ENCODE data around the gene RAP1GDS1. TPM values are rescaled to one million over a fixed set of nuclear protein-coding genes. Genes with fewer than 3 reads are reported as not detected.

The RAP1GDS1 gene
- total RNA-seq, 2 donors from 2014 or later = 7.5 to 7.8 TPM

- no peak for TF ChIP-seq CTCF (IDR thresholded peaks at IDR 0.05)
- Histone ChIP-seq H3K4me1 (no peaks in the 10 kb centered on the region), H3K27me3 (no peaks in the 10 kb centered on the region), H3K36me3 (no peaks in the 10 kb centered on the region), H3K9me3 (no peaks in the 10 kb centered on the region), H3K4me3 (no peak overlapping the region), H3K27ac (no peak overlapping the region)
- DNase-seq (ENCODE audit: low spot score) = no peak
These were observed 219.4 kb downstream of the RAP1GDS1 start for GRCh38 chr4:98480535-98480934.

DNA sequence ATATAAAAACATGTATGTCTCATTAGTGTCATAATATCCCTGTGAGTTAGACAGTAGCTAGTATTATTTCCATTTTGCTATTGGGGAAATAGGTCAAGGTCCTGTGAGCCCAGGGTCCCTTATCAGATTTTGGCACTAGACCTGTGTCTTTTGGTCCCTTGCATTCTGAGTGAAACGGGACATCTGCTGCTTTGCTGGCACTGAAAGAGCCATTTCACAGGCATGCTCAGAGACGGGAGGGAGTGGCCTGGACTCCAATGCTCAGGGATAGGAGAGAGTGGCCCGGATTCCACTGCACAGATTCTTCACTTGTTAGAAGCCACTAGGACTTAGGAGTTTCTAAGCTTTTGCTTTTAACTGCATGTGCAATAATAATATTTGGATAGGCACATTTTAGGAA, 220.0 kb downstream of the RAP1GDS1 start:
- no peak for DNase-seq (ENCODE audit: low spot score)
- no peak for TF ChIP-seq CTCF (IDR thresholded peaks at IDR 0.05)
- Histone ChIP-seq H3K4me1 (no peaks in the 10 kb centered on the region), H3K9me3 (no peaks in the 10 kb centered on the region), H3K27ac (no peak overlapping the region), H3K27me3 (no peaks in the 10 kb centered on the region), H3K36me3 (no peaks in the 10 kb centered on the region), H3K4me3 (no peak overlapping the region)

GRCh38 chr4:98482503-98482846, 221.3 kb downstream of the RAP1GDS1 start:
- TF ChIP-seq CTCF (IDR thresholded peaks at IDR 0.05) = no peak
- no peaks in the 10 kb centered on the region for H3K27me3 ChIP-seq
- H3K4me1 ChIP-seq = no peaks in the 10 kb centered on the region
- no peak for DNase-seq (ENCODE audit: low spot score)
- H3K4me3 ChIP-seq = no peak overlapping the region
- H3K27ac ChIP-seq = no peak overlapping the region
- H3K9me3 ChIP-seq = no peaks in the 10 kb centered on the region
- H3K36me3 ChIP-seq = no peaks in the 10 kb centered on the region

DNA sequence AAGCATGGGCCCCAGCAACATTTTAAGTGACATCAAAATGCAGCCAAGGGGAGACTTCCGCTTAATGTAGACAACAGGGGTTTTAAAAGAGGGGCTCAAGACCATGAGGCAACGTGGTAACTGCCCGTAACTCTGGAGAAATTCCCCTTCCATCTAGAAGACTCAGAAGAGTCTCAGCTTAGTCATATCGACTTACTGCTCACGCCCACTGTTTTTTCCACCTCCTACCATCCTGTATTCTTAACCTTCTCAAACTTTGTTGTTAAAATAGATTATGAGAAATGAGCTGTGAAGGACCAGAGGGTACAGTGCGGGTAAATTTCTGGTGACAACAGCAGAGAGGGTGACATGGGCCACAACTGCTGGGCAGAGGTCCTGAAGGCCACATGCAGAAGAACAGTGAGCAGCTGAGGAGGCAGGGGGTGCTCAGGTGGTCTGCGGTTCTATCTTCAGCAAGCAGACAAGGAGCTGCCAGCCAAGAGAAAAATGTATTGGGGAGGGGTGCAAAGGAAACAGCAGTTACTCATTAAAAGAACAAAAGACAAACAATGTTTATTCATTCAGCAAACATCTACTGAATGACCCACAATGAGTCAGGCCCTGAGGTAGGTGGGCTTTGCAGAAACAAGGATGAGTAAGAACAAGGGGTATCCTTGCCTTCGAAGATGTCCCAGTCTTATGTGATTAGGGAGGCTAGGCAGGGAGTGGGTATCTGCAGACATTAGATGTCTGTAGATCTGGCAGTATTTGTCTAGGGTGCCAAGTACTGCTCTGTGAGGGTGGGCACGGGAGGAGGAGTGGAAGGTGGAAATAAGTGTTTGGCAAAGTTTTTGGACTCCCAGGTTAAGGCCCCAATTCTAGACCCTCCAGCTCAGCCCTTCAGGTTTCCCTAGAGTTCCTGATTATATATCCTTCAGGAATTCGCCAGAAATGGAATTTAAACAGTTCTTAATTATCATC, 221.9 kb downstream of the RAP1GDS1 start:
- H3K27ac ChIP-seq = no peak overlapping the region
- no peaks in the 10 kb centered on the region for H3K4me1 ChIP-seq
- H3K9me3 ChIP-seq = no peaks in the 10 kb centered on the region
- TF ChIP-seq CTCF (IDR thresholded peaks at IDR 0.05) = no peak
- DNase-seq (ENCODE audit: low spot score) = no peak
- H3K27me3 ChIP-seq = no peaks in the 10 kb centered on the region
- H3K4me3 ChIP-seq = no peak overlapping the region
- H3K36me3 ChIP-seq = no peaks in the 10 kb centered on the region

DNA sequence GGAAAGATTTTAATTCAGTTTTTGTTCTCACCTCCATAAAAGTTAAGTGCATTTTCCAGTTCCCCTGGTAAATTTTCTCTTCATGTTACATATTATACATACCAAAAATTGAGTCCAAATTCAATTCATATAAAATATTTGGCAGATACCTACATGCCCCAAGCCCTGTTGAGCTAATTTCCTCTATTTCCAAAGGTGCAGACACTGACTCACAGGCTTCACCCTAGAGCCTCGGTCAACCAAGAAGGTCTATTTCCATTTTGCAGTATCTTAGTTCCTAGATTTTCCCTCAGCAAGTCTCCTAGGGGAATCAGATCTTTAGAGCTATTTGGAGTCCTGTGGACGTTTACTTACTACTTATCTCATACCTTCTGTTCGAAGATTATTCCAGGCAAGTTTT, 222.8 kb downstream of the RAP1GDS1 start:
- DNase-seq (ENCODE audit: low spot score) = no peak
- no peaks in the 10 kb centered on the region for H3K36me3 ChIP-seq
- H3K4me1 ChIP-seq = no peaks in the 10 kb centered on the region
- no peak overlapping the region for H3K27ac ChIP-seq
- TF ChIP-seq CTCF (IDR thresholded peaks at IDR 0.05) = no peak
- no peaks in the 10 kb centered on the region for H3K9me3 ChIP-seq
- no peak overlapping the region for H3K4me3 ChIP-seq
- H3K27me3 ChIP-seq = no peaks in the 10 kb centered on the region

All from right atrium auricular region (tissue), 2 donors.